Panc1 (cell line): ENCODE results near the gene MTA1.

Experiments
- CTCF ChIP-seq: fragments of 450-650 bp; IDR thresholded peaks from 2 replicates; pipeline ENCODE4 v1.5.1; 2017; ENCODE audit warnings: mild to moderate bottlenecking
- REST ChIP-seq, 2 experiments: IDR thresholded peaks; 2 replicates each; pipeline ENCODE4 v1.6.1; 2011 to 2012; ENCODE audit warnings: low read depth in 2 of 2, control low read depth in 1 of 2, low read length in 1 of 2, mild to moderate bottlenecking in 1 of 2, moderate library complexity in 1 of 2; ENCODE audit not compliant: insufficient read depth in 1 of 2

DNA sequence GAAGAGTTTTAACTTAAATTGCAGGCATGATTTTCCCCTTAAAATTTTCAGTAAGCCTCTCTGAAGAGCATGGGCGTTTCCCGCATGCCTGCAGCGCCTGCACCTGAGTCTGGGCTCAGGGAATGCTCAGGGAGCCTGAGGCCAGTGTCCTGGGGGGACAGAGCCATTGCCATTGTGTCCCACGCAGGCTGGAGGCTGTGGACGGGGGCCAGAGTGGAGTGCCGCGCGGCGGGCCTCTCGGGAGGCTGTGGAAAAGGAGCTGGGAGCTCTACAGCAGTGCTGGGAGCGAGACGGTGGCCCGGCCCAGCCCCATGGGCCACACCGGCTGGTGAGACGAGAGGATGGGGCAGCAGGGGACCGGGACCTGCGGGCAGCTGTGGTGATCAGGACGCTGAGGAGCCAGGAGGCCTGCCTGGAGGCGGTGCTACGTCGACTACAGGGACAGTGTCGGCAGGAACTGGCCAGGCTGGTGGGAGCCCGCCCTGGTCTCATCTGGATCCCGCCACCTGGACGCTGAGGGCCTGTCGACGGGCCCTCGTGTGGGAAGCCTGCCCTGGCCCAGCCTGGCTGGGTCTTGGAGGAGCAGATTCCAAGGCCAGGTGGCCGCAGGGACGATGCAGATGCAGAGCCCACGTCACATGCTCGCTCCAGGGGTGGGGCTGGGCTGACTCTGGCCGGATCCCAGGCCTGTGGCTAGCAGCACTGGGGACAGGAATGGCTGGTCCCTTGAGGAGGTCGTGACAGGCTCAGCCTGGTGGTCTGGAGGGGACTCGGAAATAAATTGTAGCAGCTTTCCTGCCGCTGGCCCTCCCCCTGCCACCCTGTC is 79.0 kb downstream of the MTA1 start:
- TF ChIP-seq CTCF (no peak), REST (IDR thresholded peaks at IDR 0.05; ENCODE audit: insufficient read depth in 1 of 2, low read depth in 2 of 2, low read length in 1 of 2) (no peak)
